ENCODE results near the gene NUDT8.
"Not testable (repeated sequence)": the region's sequence is repeated elsewhere in the genome, so short reads cannot be mapped to it uniquely, and the experiment has no call there.

The NUDT8 gene, protein sequence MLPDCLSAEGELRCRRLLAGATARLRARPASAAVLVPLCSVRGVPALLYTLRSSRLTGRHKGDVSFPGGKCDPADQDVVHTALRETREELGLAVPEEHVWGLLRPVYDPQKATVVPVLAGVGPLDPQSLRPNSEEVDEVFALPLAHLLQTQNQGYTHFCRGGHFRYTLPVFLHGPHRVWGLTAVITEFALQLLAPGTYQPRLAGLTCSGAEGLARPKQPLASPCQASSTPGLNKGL

DNA sequence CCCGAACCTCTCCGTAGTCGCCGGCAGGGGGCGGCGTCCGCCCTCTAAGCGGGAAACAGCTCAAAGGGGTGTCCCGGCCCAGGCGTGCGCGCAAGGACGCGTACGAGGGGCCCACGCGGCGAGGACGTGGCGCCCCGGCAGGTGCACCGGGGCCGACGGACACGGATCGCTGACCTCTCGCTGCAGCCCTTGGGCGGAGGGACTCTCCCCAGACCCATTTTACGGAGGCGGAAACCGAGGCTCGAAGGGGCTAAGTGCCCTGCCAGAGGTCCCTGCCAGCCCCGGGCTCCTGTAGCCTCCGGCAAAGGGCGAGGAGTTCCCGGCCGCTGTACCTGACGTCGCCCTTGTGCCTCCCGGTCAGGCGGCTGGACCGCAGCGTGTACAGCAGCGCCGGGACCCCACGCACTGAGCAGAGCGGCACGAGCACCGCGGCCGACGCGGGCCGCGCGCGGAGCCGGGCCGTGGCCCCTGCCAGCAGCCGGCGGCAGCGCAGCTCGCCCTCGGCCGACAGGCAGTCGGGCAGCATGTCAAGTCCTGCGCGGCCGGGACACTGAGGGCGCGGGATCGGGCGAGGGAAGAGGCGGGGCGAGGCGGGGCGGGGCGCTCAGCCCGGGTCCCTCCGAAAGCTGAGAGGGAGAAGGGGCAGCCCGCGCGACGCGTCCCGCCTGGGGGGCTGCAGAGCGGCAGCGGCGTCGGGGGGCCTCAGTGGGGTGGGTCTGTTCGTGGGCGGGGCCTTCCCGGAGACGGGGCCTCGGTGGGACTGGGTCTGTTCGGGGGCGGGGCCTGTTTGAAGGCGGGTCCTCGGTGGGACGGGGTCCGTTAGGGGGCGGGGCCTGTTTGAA, at the start of gene NUDT8:
TSS of gene NUDT8 (minus strand) at position 552 of the 842 bp plus-strand sequence. CDS start at position 526, 26 bp downstream.
- peak; percentile 57 to 81 (median 67) for DNase-seq

DNA sequence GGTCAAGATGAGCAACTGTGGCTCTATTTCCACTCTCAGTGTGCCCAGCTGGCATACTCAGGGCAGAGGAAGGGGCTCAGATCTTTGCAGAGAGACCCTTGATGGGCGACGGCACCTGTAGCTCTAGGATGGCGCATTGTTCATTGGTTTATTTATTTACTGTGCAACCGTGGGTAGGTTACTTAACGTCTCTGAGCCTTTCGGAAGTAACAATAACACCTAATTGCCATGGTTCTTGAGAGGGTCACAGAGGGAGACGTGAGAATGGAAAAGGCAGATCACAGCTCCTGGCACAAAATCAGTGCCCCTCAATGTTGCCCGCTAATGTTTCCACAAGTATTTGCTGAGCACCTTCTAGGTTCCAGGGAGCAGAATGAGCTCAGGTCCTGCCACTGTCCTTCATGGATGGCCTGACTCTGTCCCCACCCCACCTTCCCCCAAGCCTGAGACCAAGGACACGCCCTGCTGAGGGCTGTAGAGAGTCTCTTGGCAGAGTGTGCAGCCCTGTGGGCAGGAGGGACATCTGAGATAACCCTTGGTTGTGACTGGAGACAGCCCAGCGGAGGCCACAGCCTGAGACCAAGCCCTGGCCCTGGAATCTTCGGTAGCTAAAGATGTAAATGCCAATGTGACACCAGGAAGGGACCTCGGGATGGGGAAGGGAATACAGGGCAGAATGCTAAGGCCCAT, 45.5 kb upstream of the NUDT8 start:
- no peak for DNase-seq

DNA sequence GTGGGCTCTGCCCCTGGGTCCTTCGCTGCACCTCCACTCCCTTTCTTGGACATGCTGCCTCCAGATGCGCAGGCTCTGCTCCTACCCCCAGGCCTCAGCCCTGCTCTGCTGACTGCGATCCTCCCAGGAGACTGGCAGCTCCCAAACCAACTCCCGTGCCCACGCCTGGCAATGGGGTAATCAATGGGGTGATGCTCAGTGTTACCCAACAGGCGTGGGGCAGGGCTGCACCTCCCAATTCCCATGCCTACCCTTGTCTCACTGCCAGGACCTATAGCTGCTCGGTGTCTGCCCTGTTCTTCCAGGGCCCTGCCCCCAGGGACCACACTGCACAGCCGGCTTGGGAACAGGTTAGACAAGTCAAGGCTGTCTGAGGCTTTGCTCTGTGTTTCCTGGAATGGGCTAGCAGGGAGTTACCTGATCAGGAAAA, 44.7 kb upstream of the NUDT8 start, which contains the start of gene ALDH3B2:
TSS of gene ALDH3B2 (minus strand) at position 182 of the 430 bp plus-strand sequence. CDS start 7,688 bp downstream, outside the sequence.
- DNase-seq: peak in 2 of 3 experiments; percentile 55 to 70

DNA sequence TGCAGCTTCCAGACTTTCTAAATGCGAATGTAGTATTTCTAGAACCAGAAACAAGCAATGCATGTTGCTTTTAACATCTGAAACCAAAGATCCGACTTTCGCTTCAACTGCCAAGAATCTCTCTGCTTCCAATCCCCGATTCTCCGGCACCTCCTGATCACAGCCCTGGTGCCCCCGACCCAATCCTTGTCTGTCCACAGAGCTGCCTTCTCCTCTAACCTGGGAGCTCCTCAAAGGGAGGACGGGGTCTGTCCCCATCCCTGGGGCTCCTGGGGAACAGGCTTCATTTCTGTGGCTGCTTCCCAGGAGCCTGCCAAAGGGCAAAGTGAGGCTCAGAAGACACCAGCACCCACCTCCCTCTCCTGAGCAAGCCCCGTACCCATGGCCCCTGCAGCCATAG, 44.2 kb upstream of the NUDT8 start:
- DNase-seq: no peak

DNA sequence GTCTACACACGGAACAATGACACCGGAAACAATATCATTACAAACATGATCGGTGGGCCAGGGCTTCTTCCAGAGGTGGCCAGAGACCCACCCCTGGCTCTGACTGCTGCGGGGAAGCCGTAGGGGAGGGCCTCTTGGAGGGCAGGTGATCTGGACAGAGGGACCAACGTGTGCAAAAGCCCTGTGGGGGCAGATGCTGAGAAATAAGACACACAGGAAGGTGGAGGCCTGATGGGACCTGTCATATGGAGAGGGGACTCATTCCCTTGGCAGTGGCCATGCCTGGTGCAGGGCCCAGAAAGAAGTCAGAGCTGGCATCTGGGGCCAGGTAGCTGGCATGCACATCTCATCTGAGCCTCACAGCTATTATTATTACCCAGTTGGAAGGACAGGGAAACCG, 43.6 kb upstream of the NUDT8 start:
- DNase-seq: no peak

DNA sequence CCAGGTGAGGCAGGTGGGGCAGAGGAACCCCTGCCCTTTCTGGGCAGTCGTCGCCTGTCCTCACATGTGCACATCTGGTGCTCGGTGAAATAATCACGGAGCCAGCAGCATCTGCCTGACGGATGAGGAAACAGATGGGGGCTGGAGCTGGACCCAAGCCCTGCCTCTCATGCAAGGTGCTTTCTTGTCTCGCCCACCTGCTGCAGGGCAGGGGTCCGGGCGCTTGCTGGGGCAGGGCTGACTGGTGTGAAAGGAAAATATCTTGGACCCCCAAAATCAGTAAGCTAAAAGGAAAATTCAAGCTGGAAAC, 41.4 kb upstream of the NUDT8 start:
- DNase-seq: no peak

DNA sequence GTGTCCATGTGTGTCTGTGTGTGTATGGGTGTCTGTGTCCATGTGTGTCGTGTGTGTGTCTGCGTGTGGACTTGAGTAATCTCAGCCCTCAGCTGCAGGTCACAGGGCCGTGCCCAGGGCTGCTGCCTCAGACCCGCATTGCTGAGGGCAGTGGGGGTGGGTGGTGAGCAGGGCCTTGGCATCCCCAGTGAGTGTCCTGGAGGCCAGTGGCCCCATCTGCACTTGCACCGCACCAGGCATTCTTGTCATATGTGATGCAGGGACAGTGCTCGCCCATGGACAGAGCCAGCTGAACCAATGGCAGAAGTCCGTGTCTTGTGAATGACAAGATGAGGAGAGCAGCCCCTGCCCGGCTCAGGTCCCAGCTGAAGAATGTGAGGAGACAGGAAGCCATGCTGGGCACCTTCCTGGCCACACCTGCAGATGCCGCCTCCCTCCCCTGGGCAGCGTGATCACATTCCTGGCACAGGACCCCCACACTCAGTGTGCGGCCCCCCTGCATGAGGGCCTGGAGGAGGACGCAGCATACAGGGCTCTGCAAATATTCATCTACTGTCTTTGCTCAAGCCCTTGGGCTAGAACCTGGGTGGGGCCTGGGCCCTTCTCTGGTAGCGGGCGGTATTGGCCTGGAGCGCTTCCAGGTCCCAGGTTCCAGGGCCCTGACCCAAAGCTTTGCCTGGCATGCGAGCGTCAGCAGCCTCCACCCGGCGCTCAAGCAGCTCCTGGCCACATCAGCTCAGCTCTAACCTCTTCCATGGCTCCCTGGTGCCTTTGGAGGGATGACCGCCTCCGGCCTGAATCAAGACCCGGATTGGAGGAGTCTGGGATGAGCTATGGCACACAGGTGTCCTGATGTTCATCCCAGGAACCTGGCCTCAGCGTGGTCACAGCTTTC, 40.8 kb upstream of the NUDT8 start:
- no peak for DNase-seq

DNA sequence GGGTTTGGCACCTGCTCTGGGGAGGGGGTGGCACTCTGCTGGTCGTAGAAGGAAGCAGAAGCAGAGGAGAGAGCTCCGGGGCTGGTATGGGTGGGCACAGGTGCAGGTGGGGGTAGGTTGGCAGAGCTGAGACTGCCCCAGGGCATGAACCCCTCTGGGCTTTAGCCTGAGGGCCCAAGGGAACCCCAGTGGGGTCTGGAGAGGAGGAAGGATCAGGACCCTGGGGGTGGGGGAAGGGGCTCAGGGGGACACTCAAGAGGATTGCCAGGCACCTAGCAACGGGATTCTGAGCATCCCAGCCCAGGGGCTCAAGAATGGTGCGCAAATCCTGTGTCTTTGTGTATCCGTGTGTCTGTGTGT, 38.4 kb upstream of the NUDT8 start:
- no peak for DNase-seq

DNA sequence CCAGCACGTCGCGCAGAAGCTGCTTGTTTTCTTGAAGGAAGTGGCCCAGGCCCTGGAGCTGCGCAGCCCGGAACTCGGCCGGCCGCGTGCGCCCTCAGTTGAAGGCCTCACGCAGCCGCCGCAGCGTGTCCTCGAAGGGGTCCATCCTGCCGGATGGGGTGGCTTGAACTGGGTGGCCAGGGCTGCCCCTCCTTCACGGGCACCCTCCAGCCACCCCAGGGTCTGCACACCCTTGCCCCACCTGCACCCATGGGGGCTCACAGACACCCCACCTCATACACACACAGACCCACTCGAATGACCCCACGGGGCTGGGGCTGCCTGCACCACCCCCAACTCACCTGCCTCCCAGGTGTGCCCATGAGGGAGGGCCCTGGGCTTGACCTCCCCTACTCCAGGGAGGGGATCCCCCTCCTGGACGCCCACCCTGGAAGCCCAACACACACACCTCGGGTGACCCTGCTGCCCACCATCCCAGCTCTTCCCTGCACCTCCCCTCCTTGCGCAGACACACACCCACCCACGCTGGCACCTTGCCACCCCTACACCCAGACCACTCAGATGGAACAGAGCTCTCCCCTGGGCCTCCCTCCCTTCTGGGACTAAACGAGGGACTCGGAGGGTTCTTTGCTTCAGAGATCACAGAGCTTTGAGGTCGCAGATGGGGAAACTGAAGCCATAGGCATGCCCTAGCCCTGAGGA, 37.9 kb upstream of the NUDT8 start:
- no peak for DNase-seq

DNA sequence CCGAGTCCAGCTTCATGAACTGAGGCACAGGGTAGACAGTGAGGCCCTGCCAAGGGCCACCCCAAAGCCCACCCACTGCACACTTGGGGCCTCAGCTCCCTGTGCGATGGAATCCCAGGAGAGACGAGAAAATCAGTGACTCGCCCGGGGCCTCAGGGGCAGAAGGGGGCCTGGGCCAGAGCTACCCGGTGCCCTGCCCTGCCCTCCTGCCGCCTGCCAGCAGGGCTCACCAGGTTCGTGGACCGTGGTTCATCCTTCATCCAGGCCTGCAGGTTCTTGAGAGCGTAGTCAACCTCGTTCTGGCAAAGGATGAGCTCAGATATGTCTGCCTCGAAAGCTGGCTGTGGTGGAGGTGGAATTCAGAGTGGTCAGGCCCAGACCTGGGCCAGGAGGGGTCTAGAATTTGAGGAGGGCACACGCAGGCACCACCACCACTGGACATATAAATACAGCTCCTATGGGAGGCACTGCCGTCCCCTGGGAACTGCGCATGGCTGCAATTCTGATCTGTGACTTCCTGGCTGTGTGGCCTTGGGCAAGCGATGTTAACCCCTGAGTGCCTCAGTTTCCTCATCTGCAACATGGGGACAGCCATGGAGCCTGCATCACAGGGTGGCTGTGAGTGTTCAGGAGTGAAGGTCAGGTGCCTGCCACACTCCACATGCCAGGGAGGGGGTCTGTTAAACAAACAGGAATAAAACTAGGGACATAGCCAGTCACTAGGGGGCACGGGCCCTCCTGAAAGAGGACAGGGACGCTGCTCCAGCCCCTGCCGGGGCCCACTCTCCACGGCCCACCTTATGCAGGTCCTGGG, 37.1 kb upstream of the NUDT8 start:
- no peak for DNase-seq

DNA sequence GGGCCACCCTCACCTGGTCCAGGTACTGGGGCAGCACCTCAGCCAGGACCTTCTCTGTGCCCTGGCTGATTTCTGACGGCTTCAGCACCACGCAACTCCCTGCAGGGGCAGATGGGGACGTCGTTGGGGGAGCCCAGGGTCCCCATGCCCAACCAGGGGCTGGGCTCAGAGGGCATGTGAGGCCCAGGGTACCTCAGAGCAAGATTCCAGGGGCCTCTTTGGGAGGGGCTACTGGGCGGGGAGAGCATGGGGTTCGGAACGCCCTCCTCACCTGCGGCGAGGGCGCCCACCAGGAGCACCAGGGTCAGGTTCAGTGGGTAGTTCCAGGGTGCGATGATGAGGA, 36.5 kb upstream of the NUDT8 start:
- DNase-seq: no peak

DNA sequence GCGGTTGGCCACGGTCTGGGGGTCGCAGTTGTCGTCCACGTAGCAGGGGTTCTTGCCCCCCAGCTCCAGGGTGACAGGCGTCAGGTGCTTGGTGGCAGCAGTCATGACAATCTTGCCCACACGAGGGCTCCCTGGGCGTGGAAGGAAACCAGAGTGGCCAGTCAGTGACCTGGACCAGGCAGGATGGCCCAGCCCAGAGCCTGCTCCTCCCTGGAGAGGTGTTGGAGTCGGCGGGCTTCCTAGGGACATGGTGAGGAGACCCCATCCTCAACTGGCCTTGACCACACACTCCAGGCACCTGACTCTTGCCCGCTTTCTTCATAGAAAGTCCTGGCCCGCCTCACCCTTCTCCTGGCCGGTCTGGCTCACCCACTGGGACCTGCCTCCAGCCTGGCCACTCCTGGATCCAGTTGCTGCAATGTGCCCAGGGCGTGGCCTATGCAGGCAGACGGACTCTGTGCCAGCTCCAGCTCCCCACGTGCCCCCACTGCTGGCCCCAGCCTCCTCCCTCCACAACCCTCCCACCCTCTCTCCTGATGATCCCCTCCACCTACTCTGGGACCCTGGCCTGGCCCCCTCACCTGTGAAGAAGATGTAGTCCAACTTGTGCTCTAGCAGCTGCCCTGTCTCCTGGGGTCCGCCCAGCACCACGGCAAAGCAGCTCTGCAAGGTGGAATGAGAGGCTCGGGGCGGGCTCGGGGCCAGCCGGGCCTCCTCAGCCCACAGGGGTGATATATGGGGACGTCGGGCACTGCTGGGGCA, 36.0 kb upstream of the NUDT8 start:
- DNase-seq: peak in 1 of 3 experiments; percentile 19

DNA sequence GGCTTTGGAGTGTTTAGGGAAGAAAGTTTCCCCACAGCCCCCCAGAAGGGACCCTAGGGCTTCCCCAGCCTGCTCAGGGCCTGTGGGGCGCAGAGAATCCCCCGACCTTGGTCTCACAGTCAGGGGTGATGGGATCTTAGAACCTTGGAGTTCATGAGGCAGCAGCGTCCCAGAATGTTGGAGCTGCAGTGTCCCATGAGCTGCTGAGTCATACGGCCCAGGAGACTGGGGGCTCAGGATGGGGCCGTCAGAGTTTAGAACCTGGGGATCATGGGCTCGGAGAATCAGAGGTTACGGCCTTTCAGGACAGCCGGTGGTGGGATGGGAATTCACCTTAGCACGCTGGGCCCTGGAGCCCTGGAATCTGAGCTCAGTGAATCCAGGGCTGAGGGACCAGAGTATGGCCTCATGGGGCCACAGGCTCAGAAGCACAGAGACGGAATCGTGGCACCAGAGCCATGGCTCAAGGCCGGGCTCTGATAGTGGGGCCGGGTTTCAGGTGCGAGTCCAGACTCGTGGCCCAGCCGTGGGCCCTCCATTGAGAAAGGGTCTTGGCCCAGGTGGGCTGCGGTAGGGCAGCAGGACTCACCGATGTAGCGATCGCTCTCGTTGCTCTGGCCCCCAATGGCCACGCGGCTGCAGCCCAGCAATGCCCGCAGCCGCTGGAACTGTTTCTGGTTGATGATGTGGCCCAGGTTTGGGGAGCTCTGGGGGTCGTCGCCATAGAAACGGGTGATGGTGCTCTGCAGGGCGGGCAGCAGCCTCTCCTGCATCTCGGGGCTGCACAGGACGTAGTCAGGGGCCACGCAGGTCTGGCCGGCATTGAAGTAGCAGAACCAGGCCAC, 35.2 kb upstream of the NUDT8 start:
- DNase-seq: no peak

DNA sequence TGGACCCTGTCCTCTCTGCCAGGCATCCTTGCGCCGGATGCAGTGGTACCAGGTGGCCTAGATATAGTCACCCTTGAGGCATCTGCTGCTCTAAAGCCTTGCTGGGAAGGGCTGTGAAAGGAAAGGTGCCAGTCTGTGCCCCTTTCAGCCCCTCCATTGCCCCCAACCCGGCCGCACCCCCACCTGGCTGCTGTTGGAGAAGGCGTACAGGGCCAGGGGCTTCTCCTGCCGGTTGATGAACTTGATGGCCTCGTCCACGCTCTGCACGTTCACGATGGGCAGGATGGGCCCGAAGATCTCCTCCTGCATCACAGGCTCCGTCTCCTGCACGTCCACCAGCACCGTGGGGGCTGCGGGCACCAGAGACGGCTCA, 34.5 kb upstream of the NUDT8 start:
- DNase-seq: no peak

DNA sequence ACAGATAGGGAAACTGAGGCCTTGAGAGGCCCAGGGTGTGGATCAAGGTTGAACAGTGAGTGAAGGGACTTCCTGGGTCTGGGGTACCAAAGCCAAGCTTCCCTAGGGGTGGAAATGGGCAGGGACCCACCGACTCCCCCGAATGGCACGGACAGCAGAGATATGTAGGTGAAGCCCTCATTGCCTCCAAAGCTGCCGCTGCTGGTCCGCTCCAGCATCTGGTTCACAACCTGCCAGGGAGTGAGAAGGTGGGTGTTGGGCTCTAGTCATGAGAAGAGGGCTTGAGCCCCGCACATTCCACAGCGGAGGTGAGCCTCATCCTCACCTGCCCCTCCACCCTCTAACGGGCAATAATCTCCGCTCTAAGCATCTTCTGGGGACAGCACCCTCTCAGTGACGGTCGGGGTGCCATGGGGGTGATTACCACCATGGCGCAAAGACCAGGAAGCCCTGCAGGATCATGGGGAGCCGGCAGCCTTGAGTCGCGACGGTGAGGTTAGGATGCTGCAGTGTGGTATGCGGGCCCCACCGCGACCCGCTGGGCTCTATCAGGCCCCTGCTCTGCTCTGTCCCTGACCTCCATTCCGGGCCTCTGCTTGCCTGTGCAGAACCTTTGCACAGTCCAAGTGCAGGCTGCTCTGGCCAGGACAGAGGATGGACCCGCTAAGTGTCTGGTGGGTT, 33.9 kb upstream of the NUDT8 start:
- no peak for DNase-seq

DNA sequence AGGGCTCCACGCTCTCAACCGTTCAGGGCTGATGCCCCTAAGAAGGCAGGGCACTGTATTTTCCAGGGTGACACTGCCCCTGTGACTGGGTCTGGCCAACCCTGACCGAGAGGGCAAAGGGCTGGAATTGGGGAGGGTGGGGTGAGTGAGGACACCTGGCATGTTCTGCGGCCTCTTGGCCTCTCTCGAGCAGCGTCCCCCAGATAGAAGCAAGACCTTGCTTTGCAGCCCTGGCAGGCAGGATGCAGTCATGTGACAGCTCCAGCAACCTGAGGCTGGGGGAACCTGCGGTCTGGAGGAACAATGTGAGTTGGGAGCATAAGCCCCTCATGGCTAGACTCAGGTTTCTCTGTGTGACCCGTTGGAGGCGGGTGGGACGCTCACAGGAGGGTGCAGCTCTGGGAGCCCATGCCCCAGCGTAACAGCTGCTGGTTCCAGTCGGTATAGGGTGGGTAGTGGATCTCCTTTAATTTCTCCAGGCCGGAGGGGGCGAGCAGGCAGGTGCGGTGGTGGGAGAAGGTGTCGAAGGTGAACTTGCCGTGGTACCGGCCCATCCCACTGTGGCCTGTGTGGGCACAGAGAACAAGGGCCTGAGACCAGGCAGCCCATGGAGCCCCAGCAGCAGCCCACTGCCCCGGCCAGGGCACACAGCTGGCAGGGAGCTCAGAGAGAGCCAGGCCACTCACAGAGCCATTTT, 33.2 kb upstream of the NUDT8 start:
- DNase-seq: no peak

DNA sequence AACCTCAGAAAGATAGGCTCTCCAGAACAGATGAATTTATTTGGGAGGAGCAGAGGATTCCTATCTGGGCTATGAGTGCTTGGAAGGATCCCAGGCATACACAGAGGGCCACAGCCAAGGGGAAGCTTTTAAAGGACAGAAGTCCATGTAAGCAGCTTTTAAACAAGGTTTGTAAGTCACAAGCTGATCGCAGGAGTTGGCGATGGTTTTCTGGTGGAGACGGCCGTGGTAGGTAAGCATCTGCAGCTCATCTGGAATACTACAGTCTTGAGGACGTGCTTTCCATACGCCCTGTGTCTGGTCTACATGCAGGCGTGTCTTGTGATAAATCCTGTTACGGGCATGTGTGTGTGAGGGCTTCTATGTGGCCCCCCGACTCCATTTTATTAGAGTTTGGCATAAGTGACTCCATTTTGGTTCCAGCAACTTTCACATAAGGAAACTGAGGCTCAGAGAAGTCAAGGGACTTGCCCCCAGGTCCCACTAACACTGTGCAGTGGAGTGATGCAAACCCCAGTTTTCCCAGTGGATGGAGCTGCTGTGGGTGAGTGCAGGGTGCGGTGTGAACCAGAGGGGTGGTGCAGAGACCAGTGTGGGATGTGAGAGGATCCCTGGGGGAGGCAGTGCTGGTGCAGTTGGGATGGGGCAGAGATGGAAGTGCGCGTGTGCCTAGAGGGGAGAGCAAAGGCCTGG, 32.6 kb upstream of the NUDT8 start:
- DNase-seq: no peak

DNA sequence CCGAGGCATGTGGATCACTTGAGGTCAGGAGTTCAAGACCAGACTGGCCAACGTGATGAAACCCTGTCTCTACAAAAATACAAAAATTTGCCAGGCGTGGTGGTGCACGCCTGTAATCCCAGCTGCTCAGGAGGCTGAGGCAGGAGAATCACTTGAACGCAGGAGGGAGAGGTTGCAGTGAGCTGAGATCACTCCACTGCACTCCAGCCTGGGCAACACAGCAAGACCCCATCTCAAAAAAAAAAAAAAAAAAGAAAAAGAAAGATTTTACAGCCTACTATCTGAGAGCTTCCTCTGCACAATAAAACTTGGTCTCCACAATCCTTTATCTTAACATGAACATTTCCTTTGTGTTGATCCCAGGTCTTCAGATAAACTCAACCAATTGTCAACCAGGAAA, 31.0 kb upstream of the NUDT8 start:
- DNase-seq: not testable (repeated sequence)
